Mesothelial cell of epicardium (in vitro differentiated cells): ENCODE results near the gene IMP4. TPM values are rescaled to one million over a fixed set of nuclear protein-coding genes. Genes with fewer than 3 reads are reported as not detected.

ENCODE experiments used
- DNase-seq, 2 experiments: peaks; one replicate each; pipeline ENCODE4 v3.0.0; 2021; ENCODE audit warnings: low spot score in 2 of 2; ENCODE audit not compliant: unreplicated experiment in 2 of 2
- H3K27ac Mint-ChIP-seq: 2 replicates; pipeline ENCODE4 v1.8.0; 2021; ENCODE audit warnings: mixed read lengths
- H3K27me3 Mint-ChIP-seq: 2 replicates; pipeline ENCODE4 v1.8.0; 2021; ENCODE audit warnings: low read depth, mixed read lengths
- H3K36me3 Mint-ChIP-seq: 2 replicates; pipeline ENCODE4 v1.8.0; 2021; ENCODE audit warnings: mixed read lengths
- H3K4me1 Mint-ChIP-seq: 2 replicates; pipeline ENCODE4 v1.8.0; 2021; ENCODE audit warnings: mixed read lengths
- H3K4me3 Mint-ChIP-seq: 2 replicates; pipeline ENCODE4 v1.8.0; 2021; ENCODE audit warnings: mild to moderate bottlenecking, moderate library complexity, mixed read lengths
- H3K9me3 Mint-ChIP-seq: 2 replicates; pipeline ENCODE4 v1.8.0; 2021; ENCODE audit warnings: mixed read lengths
- total RNA-seq: library from RNA; stranded (reverse); gene quantifications from 3 replicates; pipeline ENCODE4 v1.2.1, GENCODE V29; 2021
- TF ChIP-seq, protein P1 (sequence below): fragments of 200-600 bp; sonication (generic); IDR thresholded peaks from one replicate; pipeline ENCODE4 v1.5.0; 2021; ENCODE audit warnings: antibody characterized with exemption; ENCODE audit not compliant: unreplicated experiment

Gene IMP4
- total RNA-seq, 1 donor from 2014 or later, result 46.9 TPM

GRCh38 chr2:130376433-130377293 lies 34.0 kb downstream of the IMP4 start:
- no peaks in the 10 kb centered on the region for H3K27me3 Mint-ChIP-seq
- peaks cover 14% of the 10 kb centered on the region for H3K4me1 Mint-ChIP-seq
- H3K27ac Mint-ChIP-seq, result no peak overlapping the region
- no peaks in the 10 kb centered on the region for H3K9me3 Mint-ChIP-seq
- H3K4me3 Mint-ChIP-seq, result no peak overlapping the region
- H3K36me3 Mint-ChIP-seq, result peaks cover 8% of the 10 kb centered on the region
- TF ChIP-seq, protein P1, sequence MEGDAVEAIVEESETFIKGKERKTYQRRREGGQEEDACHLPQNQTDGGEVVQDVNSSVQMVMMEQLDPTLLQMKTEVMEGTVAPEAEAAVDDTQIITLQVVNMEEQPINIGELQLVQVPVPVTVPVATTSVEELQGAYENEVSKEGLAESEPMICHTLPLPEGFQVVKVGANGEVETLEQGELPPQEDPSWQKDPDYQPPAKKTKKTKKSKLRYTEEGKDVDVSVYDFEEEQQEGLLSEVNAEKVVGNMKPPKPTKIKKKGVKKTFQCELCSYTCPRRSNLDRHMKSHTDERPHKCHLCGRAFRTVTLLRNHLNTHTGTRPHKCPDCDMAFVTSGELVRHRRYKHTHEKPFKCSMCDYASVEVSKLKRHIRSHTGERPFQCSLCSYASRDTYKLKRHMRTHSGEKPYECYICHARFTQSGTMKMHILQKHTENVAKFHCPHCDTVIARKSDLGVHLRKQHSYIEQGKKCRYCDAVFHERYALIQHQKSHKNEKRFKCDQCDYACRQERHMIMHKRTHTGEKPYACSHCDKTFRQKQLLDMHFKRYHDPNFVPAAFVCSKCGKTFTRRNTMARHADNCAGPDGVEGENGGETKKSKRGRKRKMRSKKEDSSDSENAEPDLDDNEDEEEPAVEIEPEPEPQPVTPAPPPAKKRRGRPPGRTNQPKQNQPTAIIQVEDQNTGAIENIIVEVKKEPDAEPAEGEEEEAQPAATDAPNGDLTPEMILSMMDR, result no peak
- no peak for DNase-seq

DNA sequence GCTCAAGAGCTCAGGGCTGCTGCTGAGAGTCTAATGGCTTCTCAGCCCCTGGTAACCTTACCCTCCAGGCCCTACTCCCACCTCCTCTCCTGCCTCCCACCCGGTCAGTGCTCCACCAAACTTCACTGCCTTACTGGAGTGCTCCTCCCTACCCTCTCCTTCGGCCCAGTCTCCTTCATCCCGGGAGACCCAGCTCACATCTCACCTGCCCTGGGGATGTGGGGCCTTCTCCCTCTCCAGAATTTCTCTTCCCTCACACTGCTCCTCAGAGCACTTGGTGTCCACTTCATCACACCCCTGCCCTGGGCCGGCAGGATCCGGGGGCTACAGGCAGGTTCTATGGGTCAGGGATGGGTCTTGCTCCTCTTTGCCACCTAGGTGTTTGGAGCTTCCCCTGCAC lies 34.8 kb downstream of the IMP4 start:
- Mint-ChIP-seq H3K36me3 (peaks cover 8% of the 10 kb centered on the region), H3K4me3 (no peak overlapping the region), H3K27ac (no peak overlapping the region), H3K9me3 (no peaks in the 10 kb centered on the region), H3K4me1 (peaks cover 11% of the 10 kb centered on the region), H3K27me3 (no peaks in the 10 kb centered on the region)
- TF ChIP-seq, protein P1, result no peak
- DNase-seq, result no peak

DNA sequence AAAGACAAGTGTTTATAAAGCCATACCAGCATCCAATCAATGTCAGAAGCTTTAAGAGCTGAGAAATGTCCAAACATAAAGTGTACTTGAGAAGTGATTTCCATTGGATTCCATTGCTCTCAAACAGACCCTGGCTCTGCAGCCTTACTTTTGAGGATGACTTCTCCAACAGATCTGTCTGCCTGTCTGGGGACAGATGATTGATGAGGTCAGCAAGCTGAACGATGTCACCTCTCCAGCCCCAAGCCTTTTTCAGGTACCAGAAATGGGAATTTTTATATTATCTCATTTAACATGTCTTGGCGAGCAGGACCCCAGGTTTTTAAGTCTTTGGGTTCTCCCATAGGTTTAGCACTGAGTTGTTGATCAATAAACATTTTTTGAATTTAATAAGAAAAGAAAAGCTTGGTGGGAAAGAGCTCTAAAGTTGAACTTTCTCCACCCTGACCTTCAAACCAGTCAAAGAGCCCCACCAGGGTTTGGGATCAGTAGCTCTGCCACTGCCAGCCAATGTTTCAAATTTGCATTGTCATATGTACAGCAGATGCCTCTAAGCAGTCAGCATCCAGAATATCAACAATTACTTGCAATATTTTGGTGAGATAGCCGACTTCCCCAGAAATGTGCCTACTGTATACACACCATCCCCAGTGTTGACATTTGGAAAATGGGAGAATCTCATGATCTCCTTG lies 35.7 kb downstream of the IMP4 start:
- no peak overlapping the region for H3K4me3 Mint-ChIP-seq
- no peaks in the 10 kb centered on the region for H3K9me3 Mint-ChIP-seq
- peaks cover 8% of the 10 kb centered on the region for H3K36me3 Mint-ChIP-seq
- no peak for DNase-seq
- TF ChIP-seq, protein P1, result no peak
- peaks cover 5% of the 10 kb centered on the region for H3K4me1 Mint-ChIP-seq
- no peaks in the 10 kb centered on the region for H3K27me3 Mint-ChIP-seq
- H3K27ac Mint-ChIP-seq, result no peak overlapping the region

GRCh38 chr2:130378898-130379214 lies 36.2 kb downstream of the IMP4 start:
- no peak for DNase-seq
- Mint-ChIP-seq H3K4me1 (peaks cover 2% of the 10 kb centered on the region), H3K27ac (no peak overlapping the region), H3K4me3 (no peak overlapping the region), H3K27me3 (no peaks in the 10 kb centered on the region), H3K9me3 (no peaks in the 10 kb centered on the region), H3K36me3 (peaks cover 8% of the 10 kb centered on the region)
- TF ChIP-seq, protein P1, result no peak

DNA sequence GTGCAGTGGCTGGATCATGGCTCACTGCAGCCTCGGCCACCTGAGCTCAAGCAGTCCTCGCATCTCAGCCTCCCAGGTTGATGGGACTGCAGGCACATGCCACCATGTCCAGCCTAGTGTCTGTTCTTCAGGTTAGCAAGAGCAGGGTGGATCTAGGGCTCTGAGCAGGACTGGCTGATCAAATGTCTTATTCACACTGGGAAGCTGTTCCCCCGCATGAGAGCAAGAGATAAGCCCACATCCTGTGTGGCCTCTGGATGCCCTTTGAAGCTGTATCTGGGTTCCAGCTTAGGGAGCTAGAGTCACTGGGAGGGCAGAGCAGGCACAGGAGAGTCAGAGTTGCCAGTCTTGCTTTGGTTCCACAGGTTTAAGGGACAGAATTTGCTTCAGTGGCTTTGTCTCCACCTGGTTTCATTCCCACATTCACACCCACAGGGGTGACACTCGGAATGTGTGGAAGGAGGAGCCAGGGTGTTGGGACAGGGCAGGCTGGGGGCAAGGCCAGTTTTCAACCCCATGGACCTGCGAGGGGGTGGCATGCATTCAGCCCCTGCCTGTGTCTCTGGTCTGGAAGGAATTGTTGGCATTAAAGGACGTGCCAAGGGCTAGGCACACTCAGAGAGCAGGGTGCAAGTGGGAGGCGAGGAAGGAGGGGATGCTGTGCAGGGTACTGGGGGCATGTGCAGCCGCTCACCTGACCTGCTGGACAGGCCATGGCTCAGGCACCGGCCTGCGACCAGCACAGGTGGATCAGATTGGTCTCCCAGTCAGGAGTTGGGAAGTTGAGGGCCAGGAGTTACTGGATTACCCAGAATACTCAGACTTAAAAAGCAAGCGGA lies 37.6 kb downstream of the IMP4 start:
- no peaks in the 10 kb centered on the region for H3K9me3 Mint-ChIP-seq
- DNase-seq, result no peak
- no peaks in the 10 kb centered on the region for H3K27me3 Mint-ChIP-seq
- no peak overlapping the region for H3K27ac Mint-ChIP-seq
- TF ChIP-seq, protein P1, result no peak
- no peak overlapping the region for H3K4me3 Mint-ChIP-seq
- H3K4me1 Mint-ChIP-seq, result peaks cover 2% of the 10 kb centered on the region
- H3K36me3 Mint-ChIP-seq, result peaks cover 8% of the 10 kb centered on the region
